Stomach (tissue), 4 donors: ENCODE results near the gene CD58.
"Not testable (repeated sequence)": the region's sequence is repeated elsewhere in the genome, so short reads cannot be mapped to it uniquely, and the experiment has no call there.

Experiments used
- POLR2AphosphoS5 ChIP-seq, 3 donors: sonication (generic); formaldehyde crosslinking; IDR thresholded peaks; one replicate each; pipeline ENCODE4 v1.6.1; 2016; ENCODE audit warnings: antibody characterized with exemption in 3 of 3
- TF ChIP-seq, protein P1 (sequence below), 7 experiments: fragments of 450-650 bp in 4 of 7; fragments of 200-600 bp in 3 of 7; sonication (generic) in 3 of 7; IDR thresholded peaks; one replicate each; pipeline ENCODE4 v1.5.1; 2016 to 2019; ENCODE audit warnings: antibody characterized with exemption in 7 of 7, control low read depth in 2 of 7, mild to moderate bottlenecking in 1 of 7

GRCh38 chr1:116595065-116595840 lies 24.4 kb upstream of the CD58 start:
- TF ChIP-seq, protein P1, sequence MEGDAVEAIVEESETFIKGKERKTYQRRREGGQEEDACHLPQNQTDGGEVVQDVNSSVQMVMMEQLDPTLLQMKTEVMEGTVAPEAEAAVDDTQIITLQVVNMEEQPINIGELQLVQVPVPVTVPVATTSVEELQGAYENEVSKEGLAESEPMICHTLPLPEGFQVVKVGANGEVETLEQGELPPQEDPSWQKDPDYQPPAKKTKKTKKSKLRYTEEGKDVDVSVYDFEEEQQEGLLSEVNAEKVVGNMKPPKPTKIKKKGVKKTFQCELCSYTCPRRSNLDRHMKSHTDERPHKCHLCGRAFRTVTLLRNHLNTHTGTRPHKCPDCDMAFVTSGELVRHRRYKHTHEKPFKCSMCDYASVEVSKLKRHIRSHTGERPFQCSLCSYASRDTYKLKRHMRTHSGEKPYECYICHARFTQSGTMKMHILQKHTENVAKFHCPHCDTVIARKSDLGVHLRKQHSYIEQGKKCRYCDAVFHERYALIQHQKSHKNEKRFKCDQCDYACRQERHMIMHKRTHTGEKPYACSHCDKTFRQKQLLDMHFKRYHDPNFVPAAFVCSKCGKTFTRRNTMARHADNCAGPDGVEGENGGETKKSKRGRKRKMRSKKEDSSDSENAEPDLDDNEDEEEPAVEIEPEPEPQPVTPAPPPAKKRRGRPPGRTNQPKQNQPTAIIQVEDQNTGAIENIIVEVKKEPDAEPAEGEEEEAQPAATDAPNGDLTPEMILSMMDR (IDR thresholded peaks at IDR 0.05): peak in 1 of 7 experiments; percentile 13
- not testable (repeated sequence) for TF ChIP-seq POLR2AphosphoS5 (IDR thresholded peaks at IDR 0.05)
